Measurements from ENCODE around the gene ZSWIM5. TPM values are rescaled to one million over a fixed set of nuclear protein-coding genes. Genes with fewer than 3 reads are reported as not detected.

The ZSWIM5 gene
- total RNA-seq, 4 donors from 2014 or later, result 2.1 to 3.7 (median 2.5) TPM

- Histone ChIP-seq H3K36me3 (no peaks in the 10 kb centered on the region), H3K4me3 (no peak overlapping the region), H3K27me3 (no peaks in the 10 kb centered on the region), H3K27ac (no peak overlapping the region), H3K9me3 (peaks cover 0 to 9% (median 0%) of the 10 kb centered on the region in 4 donors), H3K4me1 (no peaks in the 10 kb centered on the region)
- no peak for DNase-seq (ENCODE audit: low spot score in 2 of 2)
- TF ChIP-seq POLR2A (IDR thresholded peaks at IDR 0.05), result no peak
- no peak for TF ChIP-seq EP300 (IDR thresholded peaks at IDR 0.05)
- no peak for TF ChIP-seq CTCF (IDR thresholded peaks at IDR 0.05)
These were observed 38.3 kb upstream of the ZSWIM5 start for GRCh38 chr1:45244660-45245059.

DNA sequence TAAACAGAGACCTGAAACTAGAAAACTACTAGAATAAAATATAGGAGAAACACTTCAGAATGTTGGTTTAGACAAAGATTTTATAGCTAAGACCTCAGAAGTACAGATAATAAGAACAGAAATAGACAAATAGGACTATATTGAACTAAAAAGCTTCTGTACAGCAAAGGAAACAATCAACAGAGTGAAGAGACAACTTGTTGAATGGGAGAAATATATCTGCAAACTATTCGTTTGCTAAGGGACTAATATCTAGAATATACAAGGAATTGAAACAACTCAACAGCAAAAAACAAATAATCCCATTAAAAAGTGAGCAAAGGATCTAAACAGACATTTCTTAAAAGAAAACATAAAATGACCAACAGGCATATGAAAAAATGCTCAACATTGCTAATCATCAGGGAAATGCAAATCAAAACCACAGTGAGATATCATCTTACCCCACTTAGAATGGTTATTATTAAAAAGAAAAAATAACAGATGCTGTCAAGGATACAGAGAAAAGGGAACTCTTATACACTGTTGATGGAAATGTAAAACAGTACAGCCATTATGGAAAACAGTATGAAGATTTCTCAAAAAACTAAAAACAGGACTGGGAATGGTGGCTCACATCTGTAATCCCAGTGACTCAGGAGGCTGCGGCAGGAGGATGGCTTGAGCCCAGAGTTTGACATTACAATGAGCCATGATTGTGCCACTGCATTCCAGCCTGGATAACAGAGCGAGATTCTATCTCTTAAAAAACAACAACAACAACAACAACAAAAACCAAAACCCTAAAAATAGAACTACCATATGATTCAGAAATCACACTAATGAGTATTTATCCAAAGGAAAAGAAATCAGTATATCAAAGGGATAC, 37.3 kb upstream of the ZSWIM5 start:
- DNase-seq (ENCODE audit: low spot score in 2 of 2), result no peak
- TF ChIP-seq EP300 (IDR thresholded peaks at IDR 0.05) (no peak), CTCF (IDR thresholded peaks at IDR 0.05) (no peak)
- Histone ChIP-seq H3K9me3 (peaks cover 0 to 9% (median 0%) of the 10 kb centered on the region in 4 donors), H3K36me3 (no peaks in the 10 kb centered on the region), H3K4me3 (no peak overlapping the region), H3K27me3 (no peaks in the 10 kb centered on the region), H3K27ac (no peak overlapping the region), H3K4me1 (no peaks in the 10 kb centered on the region)
- 73% methylated on average over 3 of the region's 3 CpGs for WGBS, 2 donors

GRCh38 chr1:45238846-45239245, 32.4 kb upstream of the ZSWIM5 start:
- 33 to 36% methylated on average over 2 of the region's 2 CpGs for WGBS, 2 donors

GRCh38 chr1:45236136-45236535, 29.7 kb upstream of the ZSWIM5 start:
- Histone ChIP-seq H3K27ac (no peak overlapping the region), H3K4me3 (no peak overlapping the region), H3K4me1 (no peaks in the 10 kb centered on the region), H3K36me3 (no peaks in the 10 kb centered on the region), H3K9me3 (no peaks in the 10 kb centered on the region), H3K27me3 (no peaks in the 10 kb centered on the region)
- DNase-seq (ENCODE audit: low spot score in 2 of 2), result no peak
- no peak for TF ChIP-seq CTCF (IDR thresholded peaks at IDR 0.05)
- no peak for TF ChIP-seq EP300 (IDR thresholded peaks at IDR 0.05)
- no peak for TF ChIP-seq POLR2A (IDR thresholded peaks at IDR 0.05)
- WGBS, 2 donors, result 50 to 71% methylated on average over 1 of the region's 1 CpG

More at GRCh38 chr1:45238846-45239245, 32.4 kb upstream of the ZSWIM5 start:
- no peaks in the 10 kb centered on the region for H3K27me3 ChIP-seq
- H3K4me3 ChIP-seq, result no peak overlapping the region
- no peak overlapping the region for H3K27ac ChIP-seq
- peaks cover 0 to 5% (median 0%) of the 10 kb centered on the region in 4 donors for H3K9me3 ChIP-seq
- H3K36me3 ChIP-seq, result no peaks in the 10 kb centered on the region
- no peak for DNase-seq (ENCODE audit: low spot score in 2 of 2)
- H3K4me1 ChIP-seq, result no peaks in the 10 kb centered on the region
- TF ChIP-seq CTCF (IDR thresholded peaks at IDR 0.05), result no peak
- no peak for TF ChIP-seq EP300 (IDR thresholded peaks at IDR 0.05)
- TF ChIP-seq POLR2A (IDR thresholded peaks at IDR 0.05), result no peak

DNA sequence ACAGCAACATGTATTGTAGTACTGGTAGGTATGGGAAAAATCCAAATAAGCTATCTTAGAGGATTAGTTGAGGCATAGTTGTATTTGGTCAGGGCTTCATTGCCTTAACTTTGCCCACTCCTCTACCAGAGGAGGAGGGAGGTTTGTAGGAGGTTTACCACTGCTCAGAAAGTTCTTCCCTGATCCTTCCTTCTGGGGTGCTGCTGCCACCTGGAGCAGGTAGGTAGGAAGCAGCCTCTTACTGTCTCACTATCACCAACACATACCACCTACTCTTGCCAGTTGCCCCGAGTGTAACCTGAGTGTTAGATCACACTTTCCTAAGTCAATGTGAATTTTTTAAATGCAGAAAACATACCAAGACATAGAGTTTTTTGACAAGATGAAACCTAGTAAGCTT, 24.1 kb upstream of the ZSWIM5 start:
- DNase-seq (ENCODE audit: low spot score in 2 of 2), result no peak
- Histone ChIP-seq H3K27me3 (no peaks in the 10 kb centered on the region), H3K4me3 (no peak overlapping the region), H3K27ac (no peak overlapping the region), H3K4me1 (no peaks in the 10 kb centered on the region), H3K9me3 (no peaks in the 10 kb centered on the region), H3K36me3 (no peaks in the 10 kb centered on the region)
- no peak for TF ChIP-seq CTCF (IDR thresholded peaks at IDR 0.05)
- TF ChIP-seq POLR2A (IDR thresholded peaks at IDR 0.05), result no peak
- no peak for TF ChIP-seq EP300 (IDR thresholded peaks at IDR 0.05)
- 63 to 83% methylated on average over 1 of the region's 1 CpG for WGBS, 2 donors

All from tibial nerve (tissue), 4 donors.